Muscle of leg (tissue), 11 donors: ENCODE results near the gene UBE2E2. TPM values are rescaled to one million over a fixed set of nuclear protein-coding genes. Genes with fewer than 3 reads are reported as not detected.

ENCODE experiments used
- DNase-seq: peaks from one replicate; pipeline ENCODE4 v3.0.0; 2013
- H3K27ac ChIP-seq: one replicate; pipeline ENCODE4 v1.5.1; 2013; ENCODE audit warnings: mild to moderate bottlenecking, low read length, control low read depth
- H3K27me3 ChIP-seq: one replicate; pipeline ENCODE4 v1.6.1; 2013; ENCODE audit warnings: low read length; ENCODE audit not compliant: control insufficient read depth, insufficient read depth
- H3K36me3 ChIP-seq: one replicate; pipeline ENCODE4 v1.6.1; 2013; ENCODE audit warnings: low read length; ENCODE audit not compliant: control insufficient read depth, insufficient read depth
- H3K4me1 ChIP-seq: one replicate; pipeline ENCODE4 v1.6.1; 2013; ENCODE audit warnings: low read length; ENCODE audit not compliant: control insufficient read depth, insufficient read depth
- H3K4me3 ChIP-seq: one replicate; pipeline ENCODE4 v1.5.1; 2013; ENCODE audit warnings: low read length, control low read depth
- H3K9me3 ChIP-seq: replicated peaks from 2 replicates; pipeline ENCODE4 v1.6.1; 2013; ENCODE audit warnings: low read depth, low read length; ENCODE audit not compliant: control insufficient read depth
- WGBS: methylation state at CpG from one replicate; pipeline ENCODE4 v1.1.5; 2013; ENCODE audit warnings: missing lambda C conversion rate; ENCODE audit not compliant: insufficient coverage; 5-methylcytosine and 5-hydroxymethylcytosine counted together
- polyA plus RNA-seq, 8 donors: library from polyadenylated mRNA; unstranded; fragments of 120-200 nt; gene quantifications; one replicate each; pipeline versions ENCODE4 v1.2.1 to v1.2.3, GENCODE V29; 2013; ENCODE audit warnings: inconsistent platforms in 1 of 8, low replicate concordance in 1 of 8; ENCODE audit not compliant: insufficient read length in 8 of 8, insufficient read depth in 1 of 8
- total RNA-seq: library from RNA; stranded (reverse); fragments of 120-200 nt; gene quantifications from one replicate; pipeline ENCODE4 v1.2.4, GENCODE V29; 2013

UBE2E2 gene
- total and polyA plus RNA-seq, 9 donors = 19.2 to 41.4 (median 35.1) TPM

DNA sequence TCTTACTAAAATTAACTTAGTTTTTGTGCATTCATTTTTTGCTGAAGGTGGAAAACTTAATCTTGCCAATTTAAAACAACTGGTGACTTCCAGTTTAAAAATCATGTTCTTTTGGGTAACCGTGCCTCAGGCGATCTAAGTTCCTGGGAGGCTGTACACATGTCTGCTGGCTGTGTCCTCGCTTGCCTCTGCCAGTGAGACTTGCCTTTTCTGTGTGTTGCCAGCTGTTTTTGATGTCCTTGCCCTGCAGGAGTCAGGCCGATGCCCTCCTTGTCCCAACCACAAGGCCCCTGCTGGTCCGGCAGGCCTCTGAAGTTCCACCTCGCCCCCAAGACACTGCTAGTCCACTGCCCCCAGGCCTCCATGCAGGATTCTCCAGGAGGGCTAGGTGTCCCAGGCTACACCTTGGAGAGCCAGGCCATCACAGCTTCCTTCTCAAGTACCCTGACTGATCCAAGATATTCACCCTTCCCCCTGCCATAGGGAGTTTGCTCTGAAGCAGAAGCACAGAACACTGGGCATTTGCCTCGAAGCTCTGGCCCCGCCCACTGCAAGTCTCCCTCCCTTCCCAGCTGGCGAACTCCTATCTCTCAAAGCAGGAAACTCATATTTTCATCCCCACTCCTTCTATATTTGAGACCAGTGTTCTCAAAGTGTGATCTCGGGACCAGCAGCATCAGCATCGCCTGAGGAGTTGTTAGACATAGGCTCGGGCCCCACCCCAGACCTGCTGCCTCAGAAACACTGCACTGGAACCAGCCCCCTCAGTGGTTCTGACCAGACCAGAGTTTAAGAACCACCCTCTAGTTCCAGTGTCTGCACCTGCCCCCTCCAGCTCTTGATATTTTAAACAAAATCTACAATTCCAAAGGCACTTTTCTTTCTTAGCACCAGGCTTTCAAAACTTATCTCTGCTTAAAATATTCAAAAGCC is 416.8 kb downstream of the UBE2E2 start:
- WGBS = 82% methylated on average over 11 of the region's 12 CpGs
- H3K9me3 ChIP-seq = peaks cover 3% of the 10 kb centered on the region
- no peak for DNase-seq

DNA sequence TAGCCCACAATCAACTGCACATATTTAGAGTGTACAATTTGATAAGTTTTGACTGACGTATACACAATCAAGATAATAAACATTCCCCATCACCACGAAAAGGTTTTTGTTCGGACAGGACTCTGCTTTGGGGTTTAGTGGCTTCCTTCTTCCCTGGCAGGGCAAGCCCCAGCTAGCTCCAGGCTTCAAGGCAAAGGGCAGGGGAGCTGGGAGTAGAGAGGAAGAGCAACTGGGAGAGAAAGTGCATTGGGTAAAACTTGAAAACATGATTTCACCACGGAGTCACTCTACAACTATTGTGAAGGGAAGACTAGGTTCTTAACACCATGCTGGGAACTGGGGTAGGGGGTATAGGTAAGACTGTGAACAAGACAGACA is 417.5 kb downstream of the UBE2E2 start:
- no CpG with 5 or more reads among the region's 4 CpGs for WGBS
- H3K4me3 ChIP-seq = no peak overlapping the region
- H3K36me3 ChIP-seq = no peaks in the 10 kb centered on the region
- no peaks in the 10 kb centered on the region for H3K27me3 ChIP-seq
- no peak overlapping the region for H3K27ac ChIP-seq
- H3K4me1 ChIP-seq = no peaks in the 10 kb centered on the region
- peaks cover 5% of the 10 kb centered on the region for H3K9me3 ChIP-seq
- no peak for DNase-seq

More for the DNA sequence above, 416.8 kb downstream of the UBE2E2 start:
- Histone ChIP-seq H3K36me3 (no peaks in the 10 kb centered on the region), H3K27me3 (no peaks in the 10 kb centered on the region), H3K27ac (no peak overlapping the region), H3K4me1 (no peaks in the 10 kb centered on the region), H3K4me3 (no peak overlapping the region)

DNA sequence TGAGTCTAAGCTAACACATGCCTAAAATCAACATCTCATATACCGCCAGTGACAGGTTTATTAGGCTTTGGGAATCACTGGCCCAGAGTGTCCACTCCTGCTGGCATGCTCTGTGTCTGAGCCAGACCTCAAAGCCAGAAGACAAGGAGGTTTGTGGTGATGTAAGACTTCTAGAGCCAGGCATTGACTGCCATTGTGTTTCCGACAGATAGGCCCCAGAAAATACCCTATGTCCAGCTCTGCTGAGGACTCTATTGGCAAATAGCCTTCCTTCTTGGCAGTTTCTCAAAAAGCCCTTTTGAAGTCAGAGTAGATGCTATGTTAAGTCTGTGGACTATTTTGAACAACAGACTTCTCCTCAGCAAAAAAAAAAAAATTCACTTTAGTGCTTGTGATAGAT is 420.7 kb downstream of the UBE2E2 start:
- H3K9me3 ChIP-seq = peaks cover 5% of the 10 kb centered on the region
- no CpG with 5 or more reads among the region's 2 CpGs for WGBS
- no peaks in the 10 kb centered on the region for H3K4me1 ChIP-seq
- H3K27me3 ChIP-seq = no peaks in the 10 kb centered on the region
- DNase-seq = no peak
- H3K27ac ChIP-seq = no peak overlapping the region
- no peaks in the 10 kb centered on the region for H3K36me3 ChIP-seq
- H3K4me3 ChIP-seq = no peak overlapping the region

DNA sequence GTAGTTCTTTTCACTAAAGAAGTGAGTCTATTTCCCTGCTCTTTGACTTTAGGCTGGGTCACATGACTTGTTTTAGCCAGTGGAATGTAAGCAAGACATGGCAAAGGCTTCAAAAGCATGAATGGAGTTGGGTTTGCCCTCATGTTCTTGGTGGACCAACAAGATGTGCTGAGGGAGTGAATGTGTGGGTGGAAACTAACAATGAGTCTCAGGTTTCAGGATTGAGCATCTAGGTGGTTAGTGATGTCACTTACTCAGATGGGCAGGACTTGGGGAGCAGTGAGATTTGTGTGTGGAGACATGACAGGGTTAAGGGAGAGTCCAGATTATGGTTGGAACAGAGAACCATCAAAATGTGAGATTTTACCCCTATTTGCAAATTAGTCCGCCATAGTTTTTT is 421.2 kb downstream of the UBE2E2 start:
- H3K4me1 ChIP-seq = no peaks in the 10 kb centered on the region
- no peaks in the 10 kb centered on the region for H3K27me3 ChIP-seq
- no peak overlapping the region for H3K4me3 ChIP-seq
- peaks cover 5% of the 10 kb centered on the region for H3K9me3 ChIP-seq
- no CpG with 5 or more reads among the region's 1 CpG for WGBS
- no peaks in the 10 kb centered on the region for H3K36me3 ChIP-seq
- no peak for DNase-seq
- H3K27ac ChIP-seq = no peak overlapping the region

DNA sequence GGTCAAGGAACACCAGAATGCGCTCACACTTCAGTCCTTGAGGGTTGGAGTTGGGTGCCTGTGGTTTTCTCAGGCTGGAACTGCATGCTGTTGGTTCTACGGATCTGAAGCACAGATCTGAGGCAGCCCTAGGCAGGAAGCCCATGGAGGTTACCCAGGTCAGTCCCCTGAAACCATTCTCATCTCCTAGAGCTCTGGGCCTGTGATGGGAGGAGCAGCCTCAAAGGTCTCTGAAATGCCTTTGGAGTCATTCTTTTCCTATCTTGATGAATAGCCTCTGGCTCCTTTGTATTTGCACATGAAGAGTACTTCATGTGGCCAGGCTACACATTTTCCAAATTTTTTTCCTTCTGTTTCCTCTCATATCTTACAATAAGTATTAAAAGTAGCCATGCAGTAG is 423.3 kb downstream of the UBE2E2 start:
- Histone ChIP-seq H3K27me3 (no peaks in the 10 kb centered on the region), H3K4me3 (no peak overlapping the region), H3K27ac (no peak overlapping the region), H3K4me1 (no peaks in the 10 kb centered on the region), H3K36me3 (no peaks in the 10 kb centered on the region), H3K9me3 (peaks cover 5% of the 10 kb centered on the region)
- WGBS = no CpG with 5 or more reads among the region's 2 CpGs
- no peak for DNase-seq

DNA sequence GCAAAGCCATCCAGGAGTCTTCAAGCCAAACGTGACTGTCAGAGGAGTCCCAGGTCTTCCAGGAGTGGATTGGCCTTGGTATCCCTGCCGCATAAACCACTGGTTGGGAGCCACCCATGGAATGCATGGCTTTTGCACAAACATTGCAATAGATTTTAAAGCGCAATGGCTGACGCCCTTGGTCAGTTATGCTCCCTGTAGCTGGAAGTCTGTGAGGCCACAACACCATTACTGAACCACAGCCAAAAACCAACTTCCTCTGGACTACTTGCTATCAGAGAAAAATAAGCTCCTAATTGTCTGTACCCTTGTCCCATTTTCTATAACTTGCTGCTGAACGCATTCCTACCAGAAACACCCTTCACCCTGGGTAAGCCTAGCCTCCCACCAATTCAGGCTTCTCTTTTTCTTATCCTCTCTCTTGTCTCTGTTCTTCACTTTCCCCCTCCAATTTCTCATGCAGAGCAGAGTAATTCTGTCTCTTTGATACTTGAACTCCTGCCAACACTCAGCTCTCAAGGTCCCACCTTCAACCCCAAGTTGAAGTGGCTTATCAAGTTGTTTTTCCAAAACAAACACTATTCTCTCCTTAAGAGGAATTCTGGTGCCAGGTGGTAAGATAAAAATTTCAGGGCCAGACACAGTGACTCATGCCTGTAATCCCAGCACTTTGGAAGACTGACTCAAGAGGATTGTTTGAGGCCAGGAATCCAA is 426.2 kb downstream of the UBE2E2 start:
- Histone ChIP-seq H3K4me1 (peaks cover 3% of the 10 kb centered on the region), H3K27me3 (no peaks in the 10 kb centered on the region), H3K27ac (no peak overlapping the region), H3K9me3 (peaks cover 2% of the 10 kb centered on the region), H3K4me3 (no peak overlapping the region), H3K36me3 (no peaks in the 10 kb centered on the region)
- DNase-seq = no peak
- 83% methylated on average over 5 of the region's 5 CpGs for WGBS

DNA sequence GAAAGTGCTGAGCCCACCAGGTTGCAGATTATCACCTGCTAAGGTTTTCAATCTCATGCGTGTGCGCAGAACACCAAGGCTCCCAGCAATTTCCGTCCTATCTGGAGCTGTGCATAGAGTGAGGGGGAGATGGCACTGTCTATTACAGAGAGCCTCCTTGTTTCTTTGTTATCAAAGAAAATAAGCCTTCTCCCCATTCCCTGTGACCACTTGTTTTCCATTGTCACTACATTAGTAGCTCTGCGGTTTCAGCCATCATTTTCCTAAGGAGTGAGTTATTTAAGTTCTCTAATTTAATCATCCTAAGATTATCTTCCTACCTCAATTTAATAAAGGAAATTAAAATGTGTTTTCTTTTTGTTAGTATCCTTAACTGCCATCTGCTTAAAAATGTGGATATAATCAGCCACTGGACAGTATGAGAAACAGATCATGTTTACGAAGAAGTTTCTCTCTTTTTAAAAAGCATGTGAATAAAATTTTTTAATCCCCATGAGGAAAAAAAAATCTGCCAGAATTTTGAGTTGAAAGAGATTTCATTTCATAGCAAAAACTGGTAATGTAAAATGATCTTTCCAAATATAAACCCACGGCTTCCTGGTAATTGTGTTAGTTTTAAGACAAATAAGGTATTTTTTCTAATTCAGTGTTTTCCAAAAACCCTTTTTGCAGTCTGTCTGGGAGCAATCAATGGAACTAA is 430.3 kb downstream of the UBE2E2 start:
- Histone ChIP-seq H3K4me3 (no peak overlapping the region), H3K4me1 (peaks cover 3% of the 10 kb centered on the region), H3K9me3 (no peaks in the 10 kb centered on the region), H3K27me3 (no peaks in the 10 kb centered on the region), H3K27ac (no peak overlapping the region), H3K36me3 (no peaks in the 10 kb centered on the region)
- DNase-seq = peak; percentile 70
- WGBS = no CpG with 5 or more reads among the region's 6 CpGs

DNA sequence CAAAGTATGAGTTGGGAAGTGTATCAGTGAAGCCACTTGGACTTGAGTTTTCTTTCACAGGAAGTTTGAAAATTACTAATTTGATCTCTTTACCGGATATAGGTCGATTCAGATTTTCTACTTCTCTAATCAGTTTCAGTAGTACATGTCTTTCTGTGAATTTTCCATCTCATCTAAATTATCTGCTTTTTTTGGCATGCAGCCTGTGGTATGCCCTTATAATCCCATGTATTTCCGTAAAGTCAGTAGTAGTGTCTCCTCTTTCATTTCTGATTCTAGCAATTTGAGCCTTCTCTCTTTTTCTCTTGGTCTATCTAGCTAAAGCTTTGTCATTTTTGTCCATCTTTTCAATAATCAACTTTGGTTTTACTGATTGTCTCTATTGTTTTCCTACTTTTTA is 434.2 kb downstream of the UBE2E2 start:
- Histone ChIP-seq H3K27me3 (no peaks in the 10 kb centered on the region), H3K27ac (no peak overlapping the region), H3K9me3 (no peaks in the 10 kb centered on the region), H3K4me3 (no peak overlapping the region), H3K36me3 (no peaks in the 10 kb centered on the region), H3K4me1 (peaks cover 3% of the 10 kb centered on the region)
- DNase-seq = no peak
- WGBS = 100% methylated on average over 2 of the region's 3 CpGs

DNA sequence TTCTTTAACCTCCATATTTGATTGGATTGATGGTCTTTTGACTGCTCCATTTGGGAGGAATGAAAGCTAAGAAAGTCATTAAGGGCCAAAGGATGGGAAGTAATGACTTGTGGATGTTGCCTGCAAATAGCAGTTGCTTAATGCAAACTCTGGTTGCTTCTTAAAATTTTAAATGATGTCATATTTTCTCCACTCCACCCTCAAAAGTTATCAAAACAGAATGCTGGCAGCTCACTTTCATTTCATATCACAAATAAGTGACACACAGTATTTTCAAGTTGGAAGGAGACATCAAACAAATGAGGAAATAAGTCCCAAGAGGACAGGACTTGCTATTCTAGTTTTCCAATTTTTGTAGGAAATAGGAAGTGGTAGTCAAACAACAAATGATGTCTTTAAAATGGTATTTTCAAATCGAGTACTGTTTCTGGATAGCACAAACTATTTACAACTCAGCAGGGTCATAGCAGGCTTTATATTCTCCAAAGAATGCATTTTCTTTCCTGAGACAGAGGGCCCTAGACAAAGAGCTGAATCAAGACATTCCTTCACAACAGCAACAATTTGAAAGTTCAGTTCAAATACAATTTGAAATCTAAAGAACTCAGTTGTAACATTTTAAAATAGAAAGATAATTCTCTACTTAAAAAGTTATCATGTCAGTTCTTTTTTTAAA is 437.5 kb downstream of the UBE2E2 start:
- no CpG with 5 or more reads among the region's 1 CpG for WGBS
- H3K27me3 ChIP-seq = no peaks in the 10 kb centered on the region
- no peaks in the 10 kb centered on the region for H3K36me3 ChIP-seq
- peak; percentile 39 for DNase-seq
- H3K4me3 ChIP-seq = no peak overlapping the region
- no peaks in the 10 kb centered on the region for H3K9me3 ChIP-seq
- no peak overlapping the region for H3K27ac ChIP-seq
- no peaks in the 10 kb centered on the region for H3K4me1 ChIP-seq
